Psoas muscle (tissue), 8 donors: ENCODE measurements around the gene CPAMD8. TPM values are rescaled to one million over a fixed set of nuclear protein-coding genes. Genes with fewer than 3 reads are reported as not detected.

Source experiments
- ATAC-seq, 4 donors: fragments of 200-7000 bp; cut with Tn5 transposase; one replicate each; pipeline ENCODE4 v1.9.1; 2020; ENCODE audit warnings: moderate library complexity in 3 of 4, mild to moderate bottlenecking in 2 of 4
- DNase-seq, 2 donors: peaks; one replicate each; pipeline ENCODE4 v3.0.0-alpha.2; 2020
- H3K27ac ChIP-seq: fragments of 200-600 bp; one replicate; pipeline ENCODE4 v1.8.0; 2022
- H3K27me3 ChIP-seq, 3 donors: fragments of 200-600 bp in 1 of 3; one replicate each; pipeline versions ENCODE4 v1.6.1 to v1.8.0; 2013 to 2022; ENCODE audit warnings: low read length in 2 of 3, mild to moderate bottlenecking in 2 of 3, moderate library complexity in 1 of 3; ENCODE audit not compliant: insufficient read depth in 3 of 3
- H3K36me3 ChIP-seq, 2 donors: fragments of 200-600 bp in 1 of 2; one replicate each; pipeline versions ENCODE4 v1.6.1 to v1.8.0; 2013 to 2022; ENCODE audit warnings: low read depth in 1 of 2, mild to moderate bottlenecking in 1 of 2, moderate library complexity in 1 of 2; ENCODE audit not compliant: insufficient read depth in 1 of 2
- H3K4me1 ChIP-seq: fragments of 200-600 bp; one replicate; pipeline ENCODE4 v1.8.0; 2022
- H3K4me3 ChIP-seq: fragments of 200-600 bp; one replicate; pipeline ENCODE4 v1.8.0; 2022; ENCODE audit warnings: mild to moderate bottlenecking
- H3K9me3 ChIP-seq: fragments of 200-600 bp; one replicate; pipeline ENCODE4 v1.8.0; 2022
- WGBS, 3 donors: extraction: QIAGEN DNeasy Blood & Tissue Kit; methylation state at CpG; one replicate each; pipeline versions ENCODE4 v1.1.6 to v1.1.7; 2013; 5-methylcytosine and 5-hydroxymethylcytosine counted together
- intact Hi-C, 2 donors: fragments of 100-400 bp; cut with DNase I; formaldehyde crosslinking; loops; one replicate each; pipeline versions ENCODE4 v1.11.0 to v1.14.2; 2022
- polyA plus RNA-seq, 3 donors: library from polyadenylated mRNA; stranded (reverse); fragments of 200-250 nt; gene quantifications; one replicate each; pipeline ENCODE4 v1.2.3, GENCODE V29; 2013
- total RNA-seq, 4 donors: library from RNA; stranded (reverse); fragmentation: NEBNext Ultra II Directional in 2 of 4; extraction: Animal tissue kit (Norgen Biotek cat#: 25700) in 2 of 4; gene quantifications; one replicate each; pipeline versions ENCODE4 v1.2.1 to v1.2.4, GENCODE V29; 2021 to 2023
- TF ChIP-seq, protein P1 (sequence below): fragments of 200-600 bp; IDR thresholded peaks from one replicate; pipeline ENCODE4 v1.8.0; 2022; ENCODE audit warnings: antibody characterized with exemption
- donor health status: healthy with polysubstance abuse.
- donor health status: DM: no; HTN: no; CAD: no; lungs with moderate emphysema.
- donor health status: Bipolar disorder and iron deficiency.
- donor health status: healthy.
- donor health status: DM: yes; HTN: yes; CAD: no.
- donor health status: DM: no; HTN: no; CAD: no.
- donor health status: DM: no; HTN: no; CAD: no.
- donor health status: DM: yes; HTN: yes; CAD: no.

CPAMD8 gene
- total and polyA plus RNA-seq, 7 donors: 3.2 to 9.9 (median 8.2) TPM

DNA sequence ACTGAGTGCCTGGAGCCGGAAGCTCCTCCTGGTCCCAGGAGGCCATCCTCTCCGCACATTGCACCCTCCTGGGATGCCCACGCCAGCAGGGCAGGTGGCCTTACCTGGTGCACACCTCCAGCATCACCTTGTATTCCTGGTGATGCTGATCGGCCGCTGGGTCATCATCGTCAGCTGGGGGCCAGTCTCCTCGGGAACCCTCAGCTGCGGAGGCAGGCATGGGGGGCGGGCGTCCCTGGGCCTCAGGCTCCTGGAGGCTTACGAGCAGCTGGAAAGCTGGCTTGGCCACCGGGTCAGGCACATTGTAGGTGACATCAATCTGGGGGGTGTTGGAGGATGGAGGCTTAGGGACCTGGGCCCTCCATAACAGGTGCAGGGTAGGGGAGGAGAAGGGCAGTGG lies 124.1 kb downstream of the CPAMD8 start:
- TF ChIP-seq, protein P1, sequence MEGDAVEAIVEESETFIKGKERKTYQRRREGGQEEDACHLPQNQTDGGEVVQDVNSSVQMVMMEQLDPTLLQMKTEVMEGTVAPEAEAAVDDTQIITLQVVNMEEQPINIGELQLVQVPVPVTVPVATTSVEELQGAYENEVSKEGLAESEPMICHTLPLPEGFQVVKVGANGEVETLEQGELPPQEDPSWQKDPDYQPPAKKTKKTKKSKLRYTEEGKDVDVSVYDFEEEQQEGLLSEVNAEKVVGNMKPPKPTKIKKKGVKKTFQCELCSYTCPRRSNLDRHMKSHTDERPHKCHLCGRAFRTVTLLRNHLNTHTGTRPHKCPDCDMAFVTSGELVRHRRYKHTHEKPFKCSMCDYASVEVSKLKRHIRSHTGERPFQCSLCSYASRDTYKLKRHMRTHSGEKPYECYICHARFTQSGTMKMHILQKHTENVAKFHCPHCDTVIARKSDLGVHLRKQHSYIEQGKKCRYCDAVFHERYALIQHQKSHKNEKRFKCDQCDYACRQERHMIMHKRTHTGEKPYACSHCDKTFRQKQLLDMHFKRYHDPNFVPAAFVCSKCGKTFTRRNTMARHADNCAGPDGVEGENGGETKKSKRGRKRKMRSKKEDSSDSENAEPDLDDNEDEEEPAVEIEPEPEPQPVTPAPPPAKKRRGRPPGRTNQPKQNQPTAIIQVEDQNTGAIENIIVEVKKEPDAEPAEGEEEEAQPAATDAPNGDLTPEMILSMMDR: no peak
- Histone ChIP-seq H3K27me3 (peaks cover 0 to 10% (median 1%) of the 10 kb centered on the region in 3 donors), H3K27ac (no peak overlapping the region), H3K4me3 (no peak overlapping the region), H3K36me3 (no peaks in the 10 kb centered on the region), H3K9me3 (no peaks in the 10 kb centered on the region), H3K4me1 (no peaks in the 10 kb centered on the region)
- ATAC-seq (no peak), DNase-seq (no peak)
- 84 to 89% (median 89%) methylated on average over 12 of the region's 12 CpGs for WGBS, 3 donors
- intact Hi-C loops: no loop called here

DNA sequence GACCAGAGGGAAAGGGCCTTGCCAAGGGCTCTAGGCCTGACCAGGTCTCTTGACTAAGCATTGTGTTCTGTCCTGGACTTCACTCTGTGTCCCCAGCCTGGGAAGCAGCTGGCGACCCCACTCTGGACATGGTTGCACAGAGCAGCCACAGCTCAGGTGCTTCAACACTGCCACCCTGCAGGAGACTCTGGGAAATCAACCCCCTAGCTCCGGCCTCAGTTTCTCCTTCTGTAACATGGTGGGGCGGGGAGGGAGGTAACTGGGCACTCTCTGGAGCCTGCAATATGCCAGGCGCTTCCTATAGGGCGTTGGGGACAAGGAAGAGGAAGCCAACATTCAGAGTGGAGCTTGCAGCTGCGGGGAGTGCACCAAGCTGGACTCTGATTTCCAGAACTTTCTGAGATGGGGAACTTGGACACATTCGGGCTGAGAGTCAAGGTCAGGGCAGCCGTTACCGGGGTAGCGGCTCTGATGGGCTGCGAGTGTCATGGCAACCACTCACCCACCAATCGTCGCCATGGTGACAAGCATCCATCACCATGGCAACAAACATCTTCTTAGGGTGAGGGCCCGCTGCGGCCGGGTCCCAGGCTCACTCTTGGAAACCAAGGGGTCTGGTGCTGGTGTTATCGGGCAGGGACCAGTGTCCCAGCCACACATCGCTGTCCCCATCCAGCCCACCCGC lies 125.0 kb downstream of the CPAMD8 start:
- Histone ChIP-seq H3K27me3 (peaks cover 0 to 13% (median 2%) of the 10 kb centered on the region in 3 donors), H3K9me3 (no peaks in the 10 kb centered on the region), H3K27ac (no peak overlapping the region), H3K36me3 (no peaks in the 10 kb centered on the region), H3K4me3 (no peak overlapping the region), H3K4me1 (no peaks in the 10 kb centered on the region)
- intact Hi-C loops: no loop called here
- TF ChIP-seq, protein P1: no peak
- 83 to 87% (median 84%) methylated on average over 19 of the region's 19 CpGs for WGBS, 3 donors
- DNase-seq: peak in 1 of 2 donors; percentile 33
- ATAC-seq: no peak

DNA sequence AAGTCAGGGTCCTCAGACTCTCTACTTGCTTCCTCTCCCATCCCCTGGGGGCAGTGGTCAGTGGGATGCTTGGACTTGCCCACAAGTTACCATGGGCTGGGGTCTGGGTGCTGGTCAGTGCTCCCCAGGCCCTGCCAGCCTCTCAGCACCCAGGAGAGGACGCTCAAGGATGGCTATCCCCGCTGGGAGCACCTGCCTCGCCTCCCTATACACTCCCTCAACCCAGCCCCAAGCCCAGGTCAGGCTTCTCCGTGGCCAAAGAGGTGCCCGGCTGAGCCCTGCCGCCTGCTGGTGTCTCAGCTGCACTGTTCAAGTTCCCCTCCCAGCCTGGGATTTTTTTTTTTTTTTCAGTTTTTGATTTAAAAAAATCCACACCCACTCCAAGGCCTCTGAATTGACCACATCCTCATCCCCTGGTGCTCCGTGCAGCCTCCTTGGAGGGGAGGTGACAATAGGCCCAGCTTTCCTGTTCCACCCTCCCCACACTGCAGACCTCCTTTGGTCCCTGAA lies 127.0 kb downstream of the CPAMD8 start:
- intact Hi-C loops: loop anchor here in 1 of 2 donors (5.0 kb wide), 1 partner anchor 72 kb away; the partner anchor contains the start of gene SIN3B
- H3K27me3 ChIP-seq: peaks cover 0 to 33% (median 11%) of the 10 kb centered on the region in 3 donors
- DNase-seq (peak in 1 of 2 donors; percentile 61), ATAC-seq (no peak)
- H3K4me3 ChIP-seq: no peak overlapping the region
- H3K27ac ChIP-seq: no peak overlapping the region
- WGBS, 3 donors: 32 to 46% (median 42%) methylated on average over 6 to 7 of the region's 7 CpGs
- TF ChIP-seq, protein P1: peak; percentile 29
- H3K4me1 ChIP-seq: no peaks in the 10 kb centered on the region
- H3K36me3 ChIP-seq: no peaks in the 10 kb centered on the region
- H3K9me3 ChIP-seq: no peaks in the 10 kb centered on the region

DNA sequence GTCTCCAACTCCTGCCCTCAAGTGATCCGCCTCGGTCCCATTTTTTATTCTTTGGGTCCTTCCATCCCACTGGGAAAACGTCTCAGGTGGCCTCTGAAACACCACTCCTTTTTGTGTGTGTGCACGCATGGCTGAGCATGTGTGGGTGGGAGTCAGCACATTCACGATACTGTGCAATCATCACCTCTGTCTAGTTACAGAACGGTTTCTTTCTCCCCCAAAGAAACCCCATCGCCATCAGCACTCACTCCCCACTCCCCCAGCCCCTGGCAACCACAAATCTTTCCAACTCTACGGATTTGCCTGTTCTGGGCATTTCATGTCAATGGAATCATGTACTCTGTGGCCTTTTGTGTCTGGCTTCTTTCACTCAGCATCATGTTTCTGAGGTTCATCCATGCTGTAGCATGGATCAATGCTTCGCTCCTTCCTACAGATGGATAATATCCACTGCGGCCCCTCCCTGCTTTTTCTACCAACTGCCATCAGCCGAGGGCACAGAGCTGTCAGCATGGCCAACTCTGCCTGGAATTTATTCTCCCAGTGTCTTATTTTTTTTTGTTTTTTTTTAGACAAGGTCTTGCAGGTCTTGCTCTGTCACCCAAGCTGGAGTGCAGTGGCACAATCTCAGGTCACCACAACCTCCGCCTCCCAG lies 128.1 kb downstream of the CPAMD8 start:
- 83 to 90% (median 87%) methylated on average over 12 of the region's 12 CpGs for WGBS, 3 donors
- intact Hi-C loops: loop anchor here in 1 of 2 donors (5.0 kb wide), 1 partner anchor 71 kb away; the partner anchor contains the start of gene SIN3B
- Histone ChIP-seq H3K27me3 (peaks cover 0 to 45% (median 12%) of the 10 kb centered on the region in 3 donors), H3K9me3 (no peaks in the 10 kb centered on the region), H3K4me3 (peak overlapping the region; percentile 69), H3K4me1 (peaks cover 4% of the 10 kb centered on the region), H3K27ac (no peak overlapping the region), H3K36me3 (no peaks in the 10 kb centered on the region)
- TF ChIP-seq, protein P1: no peak
- no peak for DNase-seq
- no peak for ATAC-seq
